Tibial artery (tissue), 4 donors: ENCODE data around the gene ERVK3-1.

Experiments
- DNase-seq, 2 donors: peaks; one replicate each; pipeline ENCODE4 v3.0.0-alpha.2; 2019
- H3K27ac ChIP-seq, 2 donors: fragments of 200-600 bp; sonication (generic) in 1 of 2; 1 replicate in 1 of 2; 2 replicates in 1 of 2; pipeline ENCODE4 v1.5.1; 2018 to 2019; ENCODE audit warnings: mild to moderate bottlenecking in 1 of 2
- H3K27me3 ChIP-seq, 2 donors: fragments of 200-600 bp; sonication (generic) in 1 of 2; one replicate each; pipeline versions ENCODE4 v1.5.1 to v1.6.0; 2016 to 2019
- H3K36me3 ChIP-seq, 3 donors: fragments of 200-600 bp; sonication (generic) in 2 of 3; one replicate each; pipeline ENCODE4 v1.5.1; 2016 to 2019; ENCODE audit warnings: mild to moderate bottlenecking in 2 of 3
- H3K4me1 ChIP-seq, 4 donors: fragments of 200-600 bp; sonication (generic) in 2 of 4; 1 replicate in 3 of 4; 2 replicates in 1 of 4; pipeline ENCODE4 v1.5.1; 2016 to 2019
- H3K4me3 ChIP-seq, 2 donors: fragments of 200-600 bp; sonication (generic) in 1 of 2; 1 replicate in 1 of 2; 2 replicates in 1 of 2; pipeline ENCODE4 v1.5.1; 2018 to 2019; ENCODE audit warnings: mild to moderate bottlenecking in 2 of 2
- H3K9me3 ChIP-seq, 3 donors: fragments of 200-600 bp; sonication (generic) in 1 of 3; one replicate each; pipeline ENCODE4 v1.5.1; 2016 to 2019
- intact Hi-C: fragments of 100-400 bp; cut with DNase I; formaldehyde crosslinking; loops from one replicate; pipeline ENCODE4 v1.15.0; 2023; ENCODE audit warnings: low total_unique reads
- TF ChIP-seq, protein P1 (sequence below), 2 experiments: fragments of 200-600 bp in 1 of 2; fragments of 450-650 bp in 1 of 2; IDR thresholded peaks; one replicate each; pipeline ENCODE4 v1.5.1; 2017 to 2019; ENCODE audit warnings: antibody characterized with exemption in 2 of 2, mild to moderate bottlenecking in 1 of 2, moderate library complexity in 1 of 2

ERVK3-1 gene

DNA sequence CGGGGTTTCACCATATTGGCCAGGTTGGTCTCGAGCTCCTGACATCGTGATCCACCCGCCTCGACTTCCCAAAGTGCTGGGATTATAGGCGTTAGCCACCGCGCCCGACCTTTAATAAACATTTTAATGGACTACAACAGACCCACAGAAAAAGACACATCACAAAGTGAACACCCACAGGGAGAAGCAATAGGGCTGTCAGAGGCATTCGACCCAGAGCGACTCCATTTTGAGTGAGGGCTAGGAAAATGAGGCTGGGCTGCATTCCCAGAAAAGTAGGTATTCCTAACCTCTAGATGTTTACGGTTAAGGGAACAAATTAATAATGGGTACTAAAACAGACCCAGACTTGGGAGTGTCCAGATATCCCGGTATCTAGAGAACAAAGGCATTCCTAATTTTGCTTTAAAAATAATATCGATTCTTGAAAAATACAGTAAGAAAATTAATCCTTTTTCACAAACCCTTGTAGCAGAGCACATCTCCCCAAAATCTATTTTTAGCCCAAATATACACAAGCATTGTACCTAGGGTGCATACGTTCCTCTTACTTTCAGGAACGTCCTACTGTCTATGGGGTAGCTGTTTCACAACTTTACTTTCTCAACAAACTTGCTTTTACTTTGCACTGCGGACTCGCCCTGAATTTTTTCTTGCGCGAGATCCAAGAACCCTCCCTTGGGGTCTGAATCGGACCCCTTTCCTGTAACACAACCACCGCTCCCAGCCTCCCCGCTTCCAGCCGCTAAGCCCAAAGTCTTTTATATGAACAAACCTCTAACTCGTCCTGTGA lies 27.2 kb upstream of the ERVK3-1 start:
- TF ChIP-seq, protein P1, sequence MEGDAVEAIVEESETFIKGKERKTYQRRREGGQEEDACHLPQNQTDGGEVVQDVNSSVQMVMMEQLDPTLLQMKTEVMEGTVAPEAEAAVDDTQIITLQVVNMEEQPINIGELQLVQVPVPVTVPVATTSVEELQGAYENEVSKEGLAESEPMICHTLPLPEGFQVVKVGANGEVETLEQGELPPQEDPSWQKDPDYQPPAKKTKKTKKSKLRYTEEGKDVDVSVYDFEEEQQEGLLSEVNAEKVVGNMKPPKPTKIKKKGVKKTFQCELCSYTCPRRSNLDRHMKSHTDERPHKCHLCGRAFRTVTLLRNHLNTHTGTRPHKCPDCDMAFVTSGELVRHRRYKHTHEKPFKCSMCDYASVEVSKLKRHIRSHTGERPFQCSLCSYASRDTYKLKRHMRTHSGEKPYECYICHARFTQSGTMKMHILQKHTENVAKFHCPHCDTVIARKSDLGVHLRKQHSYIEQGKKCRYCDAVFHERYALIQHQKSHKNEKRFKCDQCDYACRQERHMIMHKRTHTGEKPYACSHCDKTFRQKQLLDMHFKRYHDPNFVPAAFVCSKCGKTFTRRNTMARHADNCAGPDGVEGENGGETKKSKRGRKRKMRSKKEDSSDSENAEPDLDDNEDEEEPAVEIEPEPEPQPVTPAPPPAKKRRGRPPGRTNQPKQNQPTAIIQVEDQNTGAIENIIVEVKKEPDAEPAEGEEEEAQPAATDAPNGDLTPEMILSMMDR (IDR thresholded peaks at IDR 0.05) = no peak
- peaks cover 5 to 47% (median 28%) of the 10 kb centered on the region in 3 donors for H3K9me3 ChIP-seq
- peak overlapping the region; percentile 77 to 95 for H3K4me3 ChIP-seq
- no peak for DNase-seq
- peak overlapping the region; percentile 86 to 90 for H3K27ac ChIP-seq
- no peaks in the 10 kb centered on the region for H3K27me3 ChIP-seq
- H3K36me3 ChIP-seq = peaks cover 28 to 53% (median 42%) of the 10 kb centered on the region in 3 donors
- peaks cover 0 to 29% (median 8%) of the 10 kb centered on the region in 4 donors for H3K4me1 ChIP-seq
- intact Hi-C loops = loop anchor here (2.0 to 10.0 kb wide), 2 partner anchors 27 to 93 kb away; partner anchors contain the start of genes ERVK3-1 and ZNF274

DNA sequence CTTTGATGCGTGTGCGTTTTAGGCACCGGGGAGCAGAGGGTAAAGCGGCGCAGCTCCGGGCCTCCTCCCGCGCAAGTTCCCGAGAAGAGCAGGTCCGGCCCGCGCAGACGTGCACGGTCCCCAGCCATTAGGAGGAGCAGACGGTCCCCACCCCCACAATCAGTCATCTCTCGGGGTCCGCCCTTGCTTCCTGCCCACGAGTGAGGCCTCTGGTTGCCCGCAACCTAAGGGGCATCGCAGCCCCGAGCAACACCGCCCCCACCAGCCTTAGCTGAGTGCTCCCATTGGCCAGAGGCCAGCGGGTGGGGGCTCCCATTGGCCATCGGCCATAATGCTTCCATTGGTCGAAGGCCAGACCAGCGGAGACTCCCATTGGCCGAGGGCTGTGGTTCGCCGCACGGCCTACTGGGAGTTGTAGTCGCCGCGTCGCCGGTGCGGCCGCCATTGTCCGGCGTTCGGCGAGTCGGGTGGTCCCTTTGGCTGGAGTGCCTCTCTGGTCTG lies 26.6 kb upstream of the ERVK3-1 start, which contains the start of gene ZNF8:
TSS of gene ZNF8 (plus strand) at position 415 of the 501 bp plus-strand sequence. CDS start 127 bp downstream, outside the sequence.
- Histone ChIP-seq H3K36me3 (peaks cover 22 to 53% (median 36%) of the 10 kb centered on the region in 3 donors), H3K4me1 (peaks cover 0 to 29% (median 8%) of the 10 kb centered on the region in 4 donors), H3K27ac (peak within 1 kb of the TSS; percentile 86 to 90), H3K4me3 (peak within 1 kb of the TSS; percentile 77 to 95), H3K27me3 (no peaks in the 10 kb centered on the region), H3K9me3 (peaks cover 5 to 44% (median 22%) of the 10 kb centered on the region in 3 donors)
- TF ChIP-seq, protein P1 (IDR thresholded peaks at IDR 0.05) = no peak
- peak; percentile 96 to 98 for DNase-seq
- intact Hi-C loops = loop anchor here (2.0 to 10.0 kb wide), 2 partner anchors 26 to 94 kb away; partner anchors contain the start of genes ERVK3-1 and ZNF274

DNA sequence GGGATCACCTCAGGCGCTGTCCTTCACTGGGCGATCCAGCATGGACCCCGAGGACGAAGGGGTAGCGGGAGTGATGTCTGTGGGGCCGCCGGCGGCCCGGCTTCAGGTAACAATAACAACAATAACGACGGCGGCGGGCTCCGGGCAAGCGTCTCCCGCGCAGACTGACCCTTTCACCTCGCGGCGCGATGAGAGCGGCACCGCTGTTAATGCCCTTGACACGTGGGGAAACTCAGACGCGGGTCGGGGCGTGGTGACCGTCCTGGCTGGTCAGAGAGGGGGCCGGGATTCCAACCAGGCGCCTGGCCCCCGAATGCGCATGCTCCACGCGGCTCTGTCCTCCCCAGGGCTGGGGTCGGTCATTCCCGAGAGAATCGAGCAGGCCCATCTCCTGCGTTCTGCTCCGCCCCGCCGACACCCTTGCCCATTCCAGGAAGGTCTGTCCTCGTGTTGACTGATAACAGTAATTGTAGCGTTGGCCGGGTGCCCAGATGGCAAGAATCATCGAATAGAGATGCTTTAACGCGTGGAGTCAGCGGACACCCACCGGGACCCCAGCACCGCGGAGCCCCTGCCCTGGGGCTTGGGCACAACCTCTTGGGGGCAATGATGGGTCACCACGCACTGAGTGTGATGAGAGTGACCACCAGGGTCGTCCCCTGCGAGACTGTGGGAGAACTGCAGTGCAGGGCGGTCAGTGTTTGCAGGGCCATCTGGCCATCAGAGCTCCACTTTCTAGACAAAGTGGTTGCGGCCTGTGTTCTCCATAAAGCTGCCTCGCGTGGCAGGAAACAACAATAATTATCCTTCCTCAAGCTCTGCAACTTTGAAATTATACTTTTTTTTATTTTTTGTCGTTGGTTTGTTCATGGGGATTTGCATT lies 25.9 kb upstream of the ERVK3-1 start:
- no peaks in the 10 kb centered on the region for H3K27me3 ChIP-seq
- H3K36me3 ChIP-seq = peaks cover 17 to 53% (median 29%) of the 10 kb centered on the region in 3 donors
- H3K27ac ChIP-seq = peak overlapping the region; percentile 86 to 90
- intact Hi-C loops = loop anchor here (2.0 to 10.0 kb wide), 2 partner anchors 26 to 94 kb away; partner anchors contain the start of genes ERVK3-1 and ZNF274
- TF ChIP-seq, protein P1 (IDR thresholded peaks at IDR 0.05) = no peak
- peak overlapping the region; percentile 77 to 95 for H3K4me3 ChIP-seq
- H3K4me1 ChIP-seq = peaks cover 0 to 29% (median 8%) of the 10 kb centered on the region in 4 donors
- H3K9me3 ChIP-seq = peaks cover 4 to 44% (median 15%) of the 10 kb centered on the region in 3 donors
- DNase-seq = peak; percentile 65 to 84

DNA sequence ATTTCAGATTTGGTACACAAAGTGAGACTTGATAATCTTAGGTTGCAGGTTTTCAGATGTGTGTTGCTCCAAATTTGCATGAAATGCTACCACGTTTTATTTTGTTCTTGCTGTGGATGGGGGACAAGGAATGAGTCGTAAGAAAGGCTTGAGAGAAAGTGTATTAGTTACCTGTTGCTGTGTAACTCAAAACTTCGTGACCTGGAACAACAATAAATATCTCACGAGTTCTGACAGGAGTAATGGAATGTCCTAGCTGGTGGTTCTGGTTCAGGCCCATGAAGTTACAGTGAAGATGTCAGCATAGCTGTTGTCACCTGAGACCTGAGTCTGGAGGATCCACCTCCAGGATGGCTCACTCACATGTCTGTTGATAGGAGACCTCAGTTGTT lies 25.3 kb upstream of the ERVK3-1 start:
- peak overlapping the region in 1 of 2 donors; percentile 86 for H3K27ac ChIP-seq
- intact Hi-C loops = loop anchor here (2.0 to 10.0 kb wide), 2 partner anchors 25 to 95 kb away; partner anchors contain the start of genes ERVK3-1 and ZNF274
- peaks cover 0 to 29% (median 8%) of the 10 kb centered on the region in 4 donors for H3K4me1 ChIP-seq
- H3K27me3 ChIP-seq = no peaks in the 10 kb centered on the region
- H3K9me3 ChIP-seq = peaks cover 0 to 43% (median 10%) of the 10 kb centered on the region in 3 donors
- H3K36me3 ChIP-seq = peaks cover 15 to 51% (median 26%) of the 10 kb centered on the region in 3 donors
- peak overlapping the region; percentile 77 to 95 for H3K4me3 ChIP-seq
- TF ChIP-seq, protein P1 (IDR thresholded peaks at IDR 0.05) = no peak
- no peak for DNase-seq

DNA sequence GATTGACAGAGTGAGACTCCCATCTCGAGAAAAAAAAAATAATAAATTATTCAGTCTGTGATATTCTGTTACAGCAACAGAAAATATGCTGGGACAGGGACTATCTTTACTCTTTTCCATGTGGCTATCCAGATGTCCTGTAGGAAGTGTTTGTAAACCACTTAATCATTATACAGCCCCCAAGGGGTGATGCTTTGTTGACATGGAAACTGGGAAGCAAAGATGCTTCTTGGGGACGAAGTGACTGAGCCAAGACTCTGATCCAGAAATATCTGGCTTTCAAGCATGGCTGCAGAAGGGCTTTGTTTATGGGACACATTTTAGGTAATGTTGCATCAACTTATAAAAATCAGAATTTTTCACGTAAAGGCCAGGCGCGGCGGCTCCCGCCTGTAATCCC lies 21.0 kb upstream of the ERVK3-1 start:
- Histone ChIP-seq H3K4me1 (peaks cover 0 to 21% (median 8%) of the 10 kb centered on the region in 4 donors), H3K4me3 (no peak overlapping the region), H3K36me3 (peaks cover 44 to 69% (median 47%) of the 10 kb centered on the region in 3 donors), H3K27me3 (no peaks in the 10 kb centered on the region), H3K9me3 (peaks cover 0 to 44% (median 0%) of the 10 kb centered on the region in 3 donors), H3K27ac (no peak overlapping the region)
- DNase-seq = no peak
- TF ChIP-seq, protein P1 (IDR thresholded peaks at IDR 0.05) = no peak
- intact Hi-C loops = no loop called here
